Measurements from ENCODE around the gene BAK1.
A peak's percentile ranks its signal among the peaks of the same experiment; 100 is the strongest.
"Not testable (repeated sequence)": the region's sequence is repeated elsewhere in the genome, so short reads cannot be mapped to it uniquely, and the experiment has no call there.

Gene BAK1

GRCh38 chr6:33607784-33608161 is 27.7 kb upstream of the BAK1 start:
- DNase-seq (ENCODE audit: low read depth): no peak

GRCh38 chr6:33607126-33607783 is 27.2 kb upstream of the BAK1 start:
- DNase-seq (ENCODE audit: low read depth): no peak

- DNase-seq (ENCODE audit: low read depth): no peak
These were observed 26.6 kb upstream of the BAK1 start for GRCh38 chr6:33606642-33607041.

GRCh38 chr6:33604941-33605854 is 25.1 kb upstream of the BAK1 start:
- no peak for DNase-seq (ENCODE audit: low read depth)

- no peak for DNase-seq (ENCODE audit: low read depth)
These were observed 22.1 kb upstream of the BAK1 start for GRCh38 chr6:33602180-33602579.

GRCh38 chr6:33600761-33601160 is 20.7 kb upstream of the BAK1 start:
- DNase-seq (ENCODE audit: low read depth): no peak

GRCh38 chr6:33599413-33599938 is 19.4 kb upstream of the BAK1 start:
- no peak for DNase-seq (ENCODE audit: low read depth)

GRCh38 chr6:33597551-33598322 is 17.7 kb upstream of the BAK1 start:
- DNase-seq (ENCODE audit: low read depth): no peak

- DNase-seq (ENCODE audit: low read depth): not testable (repeated sequence)
These were observed 16.8 kb upstream of the BAK1 start for GRCh38 chr6:33596894-33597293.

- no peak for DNase-seq (ENCODE audit: low read depth)
These were observed 15.1 kb upstream of the BAK1 start for GRCh38 chr6:33595001-33595846.

GRCh38 chr6:33593414-33593727 is 13.3 kb upstream of the BAK1 start:
- DNase-seq (ENCODE audit: low read depth): no peak

GRCh38 chr6:33592595-33593413 is 12.7 kb upstream of the BAK1 start:
- DNase-seq (ENCODE audit: low read depth): no peak

GRCh38 chr6:33592280-33592594 is 12.2 kb upstream of the BAK1 start:
- no peak for DNase-seq (ENCODE audit: low read depth)

- DNase-seq (ENCODE audit: low read depth): no peak
These were observed 11.5 kb upstream of the BAK1 start for GRCh38 chr6:33591424-33592032.

- no peak for DNase-seq (ENCODE audit: low read depth)
These were observed 10.6 kb upstream of the BAK1 start for GRCh38 chr6:33590531-33591198.

- peak; percentile 75 for DNase-seq (ENCODE audit: low read depth)
These were observed 9.9 kb upstream of the BAK1 start for GRCh38 chr6:33589731-33590530.

- no peak for DNase-seq (ENCODE audit: low read depth)
These were observed 9.3 kb upstream of the BAK1 start for GRCh38 chr6:33589392-33589730.

GRCh38 chr6:33588894-33589293 is 8.8 kb upstream of the BAK1 start:
- no peak for DNase-seq (ENCODE audit: low read depth)

- DNase-seq (ENCODE audit: low read depth): no peak
These were observed 7.5 kb upstream of the BAK1 start for GRCh38 chr6:33587529-33587928.
